DOHH2 (cell line): ENCODE data around the gene SREBF1.
A peak's percentile ranks its signal among the peaks of the same experiment; 100 is the strongest.

Experiments used
- EZH2phosphoT487 ChIP-seq: fragments of 200-600 bp; sonication (generic); IDR thresholded peaks from 2 replicates; pipeline ENCODE4 v1.6.1; 2017; ENCODE audit warnings: borderline replicate concordance, mild to moderate bottlenecking, antibody characterized with exemption, low read length, moderate library complexity, mixed read lengths
- TF ChIP-seq, protein P1 (sequence below): fragments of 200-600 bp; sonication (generic); IDR thresholded peaks from one replicate; pipeline ENCODE4 v1.5.1; 2014; ENCODE audit warnings: antibody characterized with exemption, mild to moderate bottlenecking, low read depth, low read length; ENCODE audit not compliant: poor library complexity, severe bottlenecking

DNA sequence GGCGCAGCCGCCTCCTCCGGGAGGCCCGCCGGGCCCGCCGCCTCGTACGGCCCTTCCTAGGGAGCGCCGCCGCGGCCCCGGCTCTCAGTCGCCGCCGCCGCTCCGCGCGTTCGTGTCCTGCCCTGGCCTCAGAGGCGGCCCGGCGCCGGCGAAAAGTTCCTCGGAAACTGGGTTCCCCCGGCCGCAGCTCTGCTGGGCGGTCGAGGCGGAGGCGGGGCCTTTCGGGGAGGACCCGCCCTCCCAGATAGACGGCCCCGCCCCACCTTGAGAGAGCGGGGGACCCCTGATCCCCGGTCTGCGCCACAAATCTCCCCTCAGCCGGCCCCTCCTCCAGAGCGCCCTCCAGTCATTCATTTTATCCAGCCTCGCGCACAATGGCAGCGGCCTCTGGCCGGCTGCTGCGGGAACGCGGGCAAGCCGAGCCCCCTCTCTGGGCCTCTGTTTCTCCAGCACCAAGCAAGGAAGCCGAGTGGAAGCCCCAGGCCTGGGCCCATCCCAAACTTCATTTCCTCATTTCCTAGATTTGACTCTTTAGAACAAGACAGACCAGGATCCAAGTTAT is at the start of gene SREBF1:
- TF ChIP-seq, protein P1, sequence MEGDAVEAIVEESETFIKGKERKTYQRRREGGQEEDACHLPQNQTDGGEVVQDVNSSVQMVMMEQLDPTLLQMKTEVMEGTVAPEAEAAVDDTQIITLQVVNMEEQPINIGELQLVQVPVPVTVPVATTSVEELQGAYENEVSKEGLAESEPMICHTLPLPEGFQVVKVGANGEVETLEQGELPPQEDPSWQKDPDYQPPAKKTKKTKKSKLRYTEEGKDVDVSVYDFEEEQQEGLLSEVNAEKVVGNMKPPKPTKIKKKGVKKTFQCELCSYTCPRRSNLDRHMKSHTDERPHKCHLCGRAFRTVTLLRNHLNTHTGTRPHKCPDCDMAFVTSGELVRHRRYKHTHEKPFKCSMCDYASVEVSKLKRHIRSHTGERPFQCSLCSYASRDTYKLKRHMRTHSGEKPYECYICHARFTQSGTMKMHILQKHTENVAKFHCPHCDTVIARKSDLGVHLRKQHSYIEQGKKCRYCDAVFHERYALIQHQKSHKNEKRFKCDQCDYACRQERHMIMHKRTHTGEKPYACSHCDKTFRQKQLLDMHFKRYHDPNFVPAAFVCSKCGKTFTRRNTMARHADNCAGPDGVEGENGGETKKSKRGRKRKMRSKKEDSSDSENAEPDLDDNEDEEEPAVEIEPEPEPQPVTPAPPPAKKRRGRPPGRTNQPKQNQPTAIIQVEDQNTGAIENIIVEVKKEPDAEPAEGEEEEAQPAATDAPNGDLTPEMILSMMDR, result peak; percentile 4
- no peak for TF ChIP-seq EZH2phosphoT487
